GM23248 (cell line): ENCODE measurements around the gene TPI1.

Experiments
- EZH2 ChIP-seq: fragments of 200-600 bp; sonication (generic); IDR thresholded peaks from 2 replicates; pipeline ENCODE4 v1.6.1; 2018; ENCODE audit warnings: antibody characterized with exemption, mild to moderate bottlenecking; ENCODE audit not compliant: insufficient read depth, poor library complexity, severe bottlenecking
- EZH2phosphoT487 ChIP-seq: fragments of 200-600 bp; sonication (generic); IDR thresholded peaks from 2 replicates; pipeline ENCODE4 v1.6.1; 2018; ENCODE audit warnings: antibody characterized with exemption, moderate library complexity, mild to moderate bottlenecking, low read depth; ENCODE audit not compliant: insufficient read depth

DNA sequence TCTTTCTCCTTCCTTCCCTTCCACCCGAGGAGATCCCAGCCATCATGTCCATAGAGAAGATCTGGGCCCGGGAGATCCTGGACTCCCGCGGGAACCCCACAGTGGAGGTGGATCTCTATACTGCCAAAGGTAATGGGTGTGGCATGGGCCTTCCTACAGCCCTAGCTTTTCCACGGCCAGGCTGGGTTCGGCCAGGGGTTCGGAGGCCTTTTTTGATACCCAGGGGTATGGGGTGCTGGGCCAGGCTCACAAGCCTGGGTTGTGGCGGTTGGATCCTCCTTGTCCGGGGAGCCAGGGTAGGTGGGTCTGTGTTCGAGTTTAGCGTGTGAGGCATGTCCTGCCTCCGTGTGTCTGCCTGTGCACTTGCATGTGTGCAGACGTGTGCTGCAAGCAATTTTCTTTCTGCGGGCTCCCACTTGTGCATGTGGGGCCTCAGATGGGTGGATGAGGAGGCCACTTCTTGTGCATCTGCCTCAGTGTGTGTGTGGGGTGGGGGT, 48.5 kb downstream of the TPI1 start:
- TF ChIP-seq EZH2 (no peak), EZH2phosphoT487 (no peak)
